ENCODE measurements around the gene CDH26. TPM values are rescaled to one million over a fixed set of nuclear protein-coding genes. Genes with fewer than 3 reads are reported as not detected.

The CDH26 gene
- total RNA-seq, 1 donor from 2014 or later = not detected

DNA sequence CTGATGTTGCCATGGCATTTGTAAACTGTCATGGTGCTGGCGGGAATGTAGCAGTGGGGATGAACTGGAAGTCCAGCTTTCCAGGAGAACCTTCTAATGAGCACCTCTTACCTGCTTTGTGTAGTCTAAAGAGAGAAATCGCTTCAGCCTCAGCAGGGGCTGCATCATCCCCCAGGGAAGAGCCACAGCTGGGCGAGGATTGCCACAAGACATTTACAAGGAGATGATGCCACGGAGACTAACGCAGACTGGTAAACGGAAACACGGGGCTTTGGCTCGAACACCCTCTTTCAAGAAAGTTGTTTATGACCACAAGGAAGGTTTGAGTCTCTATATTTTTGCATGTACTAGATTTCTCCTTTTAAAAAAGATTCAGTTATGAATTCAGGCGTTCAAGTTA is 72.9 kb downstream of the CDH26 start:
- TF ChIP-seq, protein P1, sequence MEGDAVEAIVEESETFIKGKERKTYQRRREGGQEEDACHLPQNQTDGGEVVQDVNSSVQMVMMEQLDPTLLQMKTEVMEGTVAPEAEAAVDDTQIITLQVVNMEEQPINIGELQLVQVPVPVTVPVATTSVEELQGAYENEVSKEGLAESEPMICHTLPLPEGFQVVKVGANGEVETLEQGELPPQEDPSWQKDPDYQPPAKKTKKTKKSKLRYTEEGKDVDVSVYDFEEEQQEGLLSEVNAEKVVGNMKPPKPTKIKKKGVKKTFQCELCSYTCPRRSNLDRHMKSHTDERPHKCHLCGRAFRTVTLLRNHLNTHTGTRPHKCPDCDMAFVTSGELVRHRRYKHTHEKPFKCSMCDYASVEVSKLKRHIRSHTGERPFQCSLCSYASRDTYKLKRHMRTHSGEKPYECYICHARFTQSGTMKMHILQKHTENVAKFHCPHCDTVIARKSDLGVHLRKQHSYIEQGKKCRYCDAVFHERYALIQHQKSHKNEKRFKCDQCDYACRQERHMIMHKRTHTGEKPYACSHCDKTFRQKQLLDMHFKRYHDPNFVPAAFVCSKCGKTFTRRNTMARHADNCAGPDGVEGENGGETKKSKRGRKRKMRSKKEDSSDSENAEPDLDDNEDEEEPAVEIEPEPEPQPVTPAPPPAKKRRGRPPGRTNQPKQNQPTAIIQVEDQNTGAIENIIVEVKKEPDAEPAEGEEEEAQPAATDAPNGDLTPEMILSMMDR (IDR thresholded peaks at IDR 0.05) = no peak
- DNase-seq (ENCODE audit: low spot score) = no peak
- Mint-ChIP-seq H3K27me3 (ENCODE audit: low read depth) (peaks cover 4% of the 10 kb centered on the region), H3K4me3 (ENCODE audit: unreplicated experiment) (no peak overlapping the region), H3K4me1 (ENCODE audit: low read depth) (peaks cover 14% of the 10 kb centered on the region), H3K36me3 (ENCODE audit: low read depth) (peaks cover 1% of the 10 kb centered on the region), H3K9me3 (ENCODE audit: low read depth) (peaks cover 5% of the 10 kb centered on the region), H3K27ac (ENCODE audit: unreplicated experiment) (no peak overlapping the region)

DNA sequence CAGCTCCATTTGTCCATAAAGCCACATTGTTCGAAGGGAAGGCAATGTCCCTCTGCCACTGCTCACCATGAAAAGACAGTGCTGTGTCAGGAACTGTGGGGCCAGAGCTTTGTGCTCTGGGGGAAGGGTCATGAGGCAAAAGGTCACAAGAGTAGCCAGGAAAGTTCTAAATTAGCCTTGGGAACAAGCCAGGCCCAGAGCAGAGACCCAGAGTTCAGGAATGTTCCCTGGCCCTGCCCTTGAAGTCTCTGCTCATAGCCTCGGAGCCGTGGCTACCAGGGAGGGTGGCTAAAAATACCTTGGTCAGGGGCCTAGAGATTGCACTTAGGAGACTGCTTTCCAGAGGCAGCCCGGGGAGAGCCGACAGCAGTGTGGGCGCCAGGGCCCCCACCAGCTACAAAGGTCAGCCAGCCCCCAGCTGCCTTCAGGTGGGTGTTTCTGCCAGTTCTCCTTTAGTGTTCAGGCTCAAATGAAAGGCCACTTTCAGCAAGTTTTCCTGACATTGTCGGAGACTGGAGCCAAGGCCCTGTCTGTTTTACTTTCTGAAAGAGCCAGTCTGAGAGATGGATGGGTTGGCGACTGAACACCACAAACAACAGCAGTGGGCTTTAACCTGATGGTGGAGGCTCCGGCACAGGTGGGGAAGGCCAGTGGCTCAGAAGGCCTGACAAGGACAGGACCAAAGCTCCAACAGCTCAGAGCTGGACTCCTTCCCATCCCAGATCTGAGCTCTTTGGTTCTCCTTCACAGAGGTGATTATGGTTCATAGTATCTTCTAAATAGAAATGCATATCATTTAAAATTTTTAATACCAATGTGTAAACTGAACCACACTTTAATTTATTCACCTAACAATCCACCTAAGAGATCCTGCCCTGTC is 76.2 kb downstream of the CDH26 start:
- no peak for DNase-seq (ENCODE audit: low spot score)
- Mint-ChIP-seq H3K4me3 (ENCODE audit: unreplicated experiment) (no peak overlapping the region), H3K36me3 (ENCODE audit: low read depth) (peaks cover 1% of the 10 kb centered on the region), H3K27me3 (ENCODE audit: low read depth) (peaks cover 2% of the 10 kb centered on the region), H3K4me1 (ENCODE audit: low read depth) (peaks cover 21% of the 10 kb centered on the region), H3K27ac (ENCODE audit: unreplicated experiment) (peak overlapping the region; percentile 86), H3K9me3 (ENCODE audit: low read depth) (no peaks in the 10 kb centered on the region)
- TF ChIP-seq, protein P1 (IDR thresholded peaks at IDR 0.05) = no peak

DNA sequence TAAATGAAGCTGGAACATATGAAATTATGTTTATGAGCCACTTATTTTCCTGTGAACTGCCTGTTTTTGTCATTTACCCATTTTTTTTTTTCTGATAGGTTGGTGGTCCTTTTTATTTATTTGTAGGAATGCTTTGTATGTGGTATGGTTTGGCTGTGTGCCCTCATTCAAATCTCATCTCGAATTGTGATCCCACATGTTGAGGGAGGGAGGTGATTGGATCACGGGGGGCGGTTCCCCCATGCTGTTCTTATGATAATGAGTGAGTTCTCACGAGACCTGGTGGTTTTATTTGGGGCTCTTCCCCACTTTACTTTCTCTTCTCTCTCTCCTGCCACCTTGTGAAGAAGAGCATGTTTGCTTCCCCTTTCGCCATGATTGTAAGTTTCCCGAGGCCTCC is 77.3 kb downstream of the CDH26 start:
- no peaks in the 10 kb centered on the region for H3K9me3 Mint-ChIP-seq (ENCODE audit: low read depth)
- H3K27ac Mint-ChIP-seq (ENCODE audit: unreplicated experiment) = no peak overlapping the region
- TF ChIP-seq, protein P1 (IDR thresholded peaks at IDR 0.05) = no peak
- DNase-seq (ENCODE audit: low spot score) = no peak
- no peak overlapping the region for H3K4me3 Mint-ChIP-seq (ENCODE audit: unreplicated experiment)
- H3K27me3 Mint-ChIP-seq (ENCODE audit: low read depth) = peaks cover 2% of the 10 kb centered on the region
- H3K4me1 Mint-ChIP-seq (ENCODE audit: low read depth) = peaks cover 21% of the 10 kb centered on the region
- peaks cover 1% of the 10 kb centered on the region for H3K36me3 Mint-ChIP-seq (ENCODE audit: low read depth)

DNA sequence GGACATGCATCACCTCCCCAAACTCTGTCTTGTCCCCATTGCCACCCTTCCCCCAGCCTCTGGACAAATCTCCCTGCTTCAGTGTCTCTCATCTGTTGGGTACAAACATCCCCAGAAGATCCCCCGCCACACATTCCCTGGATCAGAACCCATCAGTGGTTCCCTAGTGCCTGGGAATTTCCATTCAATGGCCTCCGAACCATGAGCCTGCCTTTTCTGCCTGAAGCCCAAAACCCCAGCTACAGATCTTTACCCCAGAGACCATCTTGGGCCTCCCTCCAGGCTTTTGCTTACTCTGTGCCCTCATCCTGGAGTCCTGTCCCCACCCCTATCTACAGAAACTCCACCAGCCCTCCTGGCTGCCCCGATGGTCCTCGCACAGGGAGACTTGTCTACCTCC is 78.1 kb downstream of the CDH26 start:
- Mint-ChIP-seq H3K27me3 (ENCODE audit: low read depth) (no peaks in the 10 kb centered on the region), H3K9me3 (ENCODE audit: low read depth) (no peaks in the 10 kb centered on the region), H3K36me3 (ENCODE audit: low read depth) (peaks cover 1% of the 10 kb centered on the region), H3K27ac (ENCODE audit: unreplicated experiment) (no peak overlapping the region), H3K4me3 (ENCODE audit: unreplicated experiment) (no peak overlapping the region), H3K4me1 (ENCODE audit: low read depth) (peaks cover 27% of the 10 kb centered on the region)
- DNase-seq (ENCODE audit: low spot score) = no peak
- TF ChIP-seq, protein P1 (IDR thresholded peaks at IDR 0.05) = no peak

DNA sequence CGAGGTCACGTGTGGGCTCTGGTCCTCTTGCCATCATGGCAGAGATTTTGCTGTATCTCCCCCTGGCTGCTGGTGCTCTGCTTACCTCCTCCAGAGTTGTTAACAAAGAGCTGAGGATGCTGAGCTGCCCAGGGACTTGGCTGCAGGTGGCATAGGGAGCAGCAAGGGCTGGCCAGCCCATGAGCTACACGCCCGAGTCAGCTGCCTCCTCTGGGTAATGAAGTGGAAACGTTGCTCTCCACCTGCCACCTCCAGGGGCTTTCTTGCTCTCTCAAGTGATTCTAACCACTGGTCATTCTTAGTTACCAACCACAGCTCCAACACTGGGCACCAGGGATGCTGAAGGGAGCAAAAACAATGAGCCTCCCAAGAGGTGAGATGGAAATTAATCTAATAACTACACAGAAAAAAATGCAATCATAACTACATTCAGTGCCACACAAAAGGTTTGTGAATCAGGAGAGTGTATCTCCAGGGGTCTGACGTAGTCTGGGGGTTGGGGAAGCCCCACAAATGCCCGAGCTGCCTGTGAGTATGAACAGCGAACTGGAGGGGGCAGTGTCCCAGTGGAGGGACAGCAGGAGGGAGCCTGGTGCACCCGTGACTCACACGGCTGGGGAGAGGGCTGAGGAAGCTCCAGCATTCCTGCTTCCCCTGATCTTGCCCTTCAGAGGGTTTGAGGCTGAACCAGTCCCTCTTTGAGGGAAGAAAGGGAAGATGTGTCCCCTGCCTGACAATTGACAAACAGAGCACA is 78.7 kb downstream of the CDH26 start:
- no peak overlapping the region for H3K4me3 Mint-ChIP-seq (ENCODE audit: unreplicated experiment)
- H3K27me3 Mint-ChIP-seq (ENCODE audit: low read depth) = no peaks in the 10 kb centered on the region
- DNase-seq (ENCODE audit: low spot score) = no peak
- H3K4me1 Mint-ChIP-seq (ENCODE audit: low read depth) = peaks cover 33% of the 10 kb centered on the region
- H3K36me3 Mint-ChIP-seq (ENCODE audit: low read depth) = peaks cover 1% of the 10 kb centered on the region
- H3K27ac Mint-ChIP-seq (ENCODE audit: unreplicated experiment) = no peak overlapping the region
- no peaks in the 10 kb centered on the region for H3K9me3 Mint-ChIP-seq (ENCODE audit: low read depth)
- TF ChIP-seq, protein P1 (IDR thresholded peaks at IDR 0.05) = peak; percentile 67

Data from chondrocyte (in vitro differentiated cells).